Activated T-cell treated with anti-CD3 and anti-CD28 coated beads, Interleukin-2, amount 50 U/mL, for 24 hours (primary cell): ENCODE results near the gene DLX3.

ENCODE experiments used
- DNase-seq: peaks from one replicate; pipeline ENCODE4 v3.0.0-alpha.2; 2020
- H3K27ac Mint-ChIP-seq: 2 replicates; pipeline ENCODE4 v1.8.0; 2020; ENCODE audit warnings: mild to moderate bottlenecking, mixed read lengths
- H3K27me3 Mint-ChIP-seq: 2 replicates; pipeline ENCODE4 v1.8.0; 2020; ENCODE audit warnings: mixed read lengths
- H3K36me3 Mint-ChIP-seq: 2 replicates; pipeline ENCODE4 v1.8.0; 2020; ENCODE audit warnings: low read depth, mixed read lengths
- H3K4me1 Mint-ChIP-seq: 2 replicates; pipeline ENCODE4 v1.8.0; 2020; ENCODE audit warnings: low read depth, mixed read lengths
- H3K4me3 Mint-ChIP-seq: 2 replicates; pipeline ENCODE4 v1.8.0; 2020; ENCODE audit warnings: mild to moderate bottlenecking, moderate library complexity, mixed read lengths
- H3K9me3 Mint-ChIP-seq: 2 replicates; pipeline ENCODE4 v1.8.0; 2020; ENCODE audit warnings: mixed read lengths

The DLX3 gene

GRCh38 chr17:49990921-49991320 is 4.1 kb downstream of the DLX3 start:
- Mint-ChIP-seq H3K27me3 (peaks cover 89% of the 10 kb centered on the region), H3K27ac (no peak overlapping the region), H3K4me3 (no peak overlapping the region), H3K9me3 (no peaks in the 10 kb centered on the region), H3K36me3 (no peaks in the 10 kb centered on the region), H3K4me1 (peaks cover 21% of the 10 kb centered on the region)
- DNase-seq, result no peak

DNA sequence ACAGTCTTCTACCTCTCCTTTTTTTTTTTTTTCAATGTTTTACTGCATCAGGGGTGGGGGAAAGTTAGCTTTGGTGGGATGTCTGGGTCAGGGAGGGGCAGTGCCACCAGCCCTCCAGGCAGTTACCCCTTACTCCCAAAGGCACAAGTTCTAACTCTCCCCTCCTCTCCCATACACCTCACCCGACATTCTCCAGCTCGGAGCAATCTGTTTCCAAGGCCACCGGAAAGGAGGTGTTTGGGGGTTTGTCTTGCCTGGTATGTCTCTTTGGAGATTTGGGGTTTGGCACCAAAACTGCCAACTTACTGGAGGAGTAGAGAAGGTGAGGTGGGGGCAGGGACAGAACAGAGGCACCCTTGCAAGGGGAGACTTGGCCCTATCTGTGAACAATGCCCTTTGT is 4.7 kb downstream of the DLX3 start:
- H3K27me3 Mint-ChIP-seq, result peaks cover 84% of the 10 kb centered on the region
- DNase-seq, result no peak
- H3K4me3 Mint-ChIP-seq, result no peak overlapping the region
- H3K27ac Mint-ChIP-seq, result no peak overlapping the region
- no peaks in the 10 kb centered on the region for H3K36me3 Mint-ChIP-seq
- peaks cover 18% of the 10 kb centered on the region for H3K4me1 Mint-ChIP-seq
- H3K9me3 Mint-ChIP-seq, result no peaks in the 10 kb centered on the region

GRCh38 chr17:49989518-49989880 is 5.5 kb downstream of the DLX3 start:
- H3K27me3 Mint-ChIP-seq, result peaks cover 77% of the 10 kb centered on the region
- no peaks in the 10 kb centered on the region for H3K36me3 Mint-ChIP-seq
- no peak overlapping the region for H3K4me3 Mint-ChIP-seq
- DNase-seq, result no peak
- no peak overlapping the region for H3K27ac Mint-ChIP-seq
- H3K9me3 Mint-ChIP-seq, result no peaks in the 10 kb centered on the region
- peaks cover 11% of the 10 kb centered on the region for H3K4me1 Mint-ChIP-seq

DNA sequence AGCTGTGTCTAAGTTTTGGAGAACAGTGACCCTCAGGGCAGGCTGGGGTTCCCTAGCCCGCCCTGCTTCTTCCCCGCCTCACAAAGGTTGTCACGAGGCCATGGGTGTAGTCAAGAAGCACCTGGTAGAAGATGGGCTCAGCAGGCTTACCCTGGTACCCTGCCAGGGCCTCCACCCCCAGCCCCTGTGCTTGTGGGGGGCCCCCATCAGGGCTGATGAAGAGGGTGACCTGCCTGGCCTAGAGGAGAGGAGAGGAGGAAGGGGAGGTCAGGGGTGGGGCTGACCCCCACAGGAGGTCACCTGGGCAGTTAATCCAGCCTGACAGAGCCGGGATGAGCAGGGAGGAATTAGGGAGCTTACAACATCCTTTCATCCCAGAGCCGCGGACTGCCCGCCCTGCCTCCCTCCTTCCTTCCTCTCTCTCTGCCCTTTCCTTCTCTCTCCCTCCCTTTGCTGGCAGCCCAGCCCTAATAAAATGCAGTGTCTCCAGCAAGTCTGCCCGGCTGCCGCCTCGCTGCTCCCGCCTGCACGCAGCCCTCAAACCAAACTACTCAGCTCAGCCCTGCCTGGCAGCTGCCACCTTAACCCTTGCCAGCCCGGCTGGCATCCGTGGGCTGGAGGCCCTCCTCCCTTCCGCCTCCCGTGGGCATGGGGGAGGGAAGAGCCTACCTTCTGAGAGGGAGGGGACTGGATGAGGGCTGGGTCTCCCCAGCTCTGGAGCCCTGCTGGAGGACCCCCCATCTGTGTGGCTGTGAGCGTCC is 7.2 kb downstream of the DLX3 start:
- no peaks in the 10 kb centered on the region for H3K36me3 Mint-ChIP-seq
- peaks cover 2% of the 10 kb centered on the region for H3K4me1 Mint-ChIP-seq
- H3K4me3 Mint-ChIP-seq, result no peak overlapping the region
- H3K27me3 Mint-ChIP-seq, result peaks cover 72% of the 10 kb centered on the region
- DNase-seq, result peak; percentile 23
- H3K27ac Mint-ChIP-seq, result no peak overlapping the region
- no peaks in the 10 kb centered on the region for H3K9me3 Mint-ChIP-seq

- Mint-ChIP-seq H3K36me3 (no peaks in the 10 kb centered on the region), H3K4me3 (no peak overlapping the region), H3K27me3 (peaks cover 68% of the 10 kb centered on the region), H3K9me3 (no peaks in the 10 kb centered on the region), H3K27ac (no peak overlapping the region), H3K4me1 (peaks cover 1% of the 10 kb centered on the region)
- DNase-seq, result peak; percentile 12
Measured at GRCh38 chr17:49987290-49987585, 7.8 kb downstream of the DLX3 start.

GRCh38 chr17:49986396-49987289 is 8.4 kb downstream of the DLX3 start:
- H3K4me1 Mint-ChIP-seq, result no peaks in the 10 kb centered on the region
- H3K4me3 Mint-ChIP-seq, result no peak overlapping the region
- DNase-seq, result no peak
- no peaks in the 10 kb centered on the region for H3K36me3 Mint-ChIP-seq
- H3K27ac Mint-ChIP-seq, result no peak overlapping the region
- H3K27me3 Mint-ChIP-seq, result peaks cover 68% of the 10 kb centered on the region
- no peaks in the 10 kb centered on the region for H3K9me3 Mint-ChIP-seq

- Mint-ChIP-seq H3K27ac (no peak overlapping the region), H3K4me1 (no peaks in the 10 kb centered on the region), H3K27me3 (peaks cover 68% of the 10 kb centered on the region), H3K36me3 (no peaks in the 10 kb centered on the region), H3K9me3 (no peaks in the 10 kb centered on the region), H3K4me3 (no peak overlapping the region)
- no peak for DNase-seq
Measured at GRCh38 chr17:49985310-49985990, 9.6 kb downstream of the DLX3 start.

DNA sequence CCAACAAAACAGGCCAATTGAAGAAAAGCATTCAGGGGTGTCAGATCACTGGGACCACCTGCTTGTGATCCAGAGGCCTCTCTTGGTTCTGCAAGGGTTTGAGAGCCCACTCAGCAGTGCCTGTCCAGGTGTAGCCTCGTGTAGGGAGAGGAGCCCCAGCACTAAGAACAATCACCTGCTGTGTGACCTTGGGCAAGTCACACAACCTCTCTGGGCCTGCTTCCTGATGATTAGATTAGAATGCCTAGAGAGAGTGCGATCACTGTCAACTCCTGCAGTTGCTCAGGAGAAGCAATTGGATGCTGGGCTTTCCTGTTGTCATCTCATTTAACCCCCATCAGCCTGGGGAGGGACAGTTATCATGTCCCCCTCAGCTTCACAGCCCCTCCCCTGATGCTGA is 10.2 kb downstream of the DLX3 start:
- no peak overlapping the region for H3K4me3 Mint-ChIP-seq
- no peaks in the 10 kb centered on the region for H3K9me3 Mint-ChIP-seq
- no peaks in the 10 kb centered on the region for H3K4me1 Mint-ChIP-seq
- peaks cover 67% of the 10 kb centered on the region for H3K27me3 Mint-ChIP-seq
- no peaks in the 10 kb centered on the region for H3K36me3 Mint-ChIP-seq
- no peak overlapping the region for H3K27ac Mint-ChIP-seq
- DNase-seq, result no peak

DNA sequence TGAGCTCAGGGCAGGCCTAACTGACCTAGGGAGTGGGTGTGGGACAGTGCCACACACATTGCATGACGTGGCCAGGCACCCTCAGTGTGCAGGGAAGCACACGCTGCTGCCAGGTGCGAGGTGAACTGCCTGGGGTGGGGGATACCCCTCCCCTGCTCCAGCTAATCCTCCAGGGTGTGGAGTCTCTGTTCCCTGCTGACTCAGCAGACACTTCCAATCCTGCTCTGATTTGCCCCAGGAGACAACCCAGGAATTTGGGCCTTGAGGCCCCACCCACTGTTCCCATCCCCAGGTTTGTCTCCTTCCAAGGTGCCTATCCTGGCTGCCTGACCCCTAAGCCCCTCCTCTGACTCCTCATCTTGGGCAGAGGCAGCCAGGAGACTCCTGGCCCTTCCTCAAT is 10.7 kb downstream of the DLX3 start:
- Mint-ChIP-seq H3K4me3 (no peak overlapping the region), H3K36me3 (no peaks in the 10 kb centered on the region), H3K9me3 (no peaks in the 10 kb centered on the region), H3K27me3 (peaks cover 67% of the 10 kb centered on the region), H3K27ac (no peak overlapping the region), H3K4me1 (no peaks in the 10 kb centered on the region)
- DNase-seq, result no peak

DNA sequence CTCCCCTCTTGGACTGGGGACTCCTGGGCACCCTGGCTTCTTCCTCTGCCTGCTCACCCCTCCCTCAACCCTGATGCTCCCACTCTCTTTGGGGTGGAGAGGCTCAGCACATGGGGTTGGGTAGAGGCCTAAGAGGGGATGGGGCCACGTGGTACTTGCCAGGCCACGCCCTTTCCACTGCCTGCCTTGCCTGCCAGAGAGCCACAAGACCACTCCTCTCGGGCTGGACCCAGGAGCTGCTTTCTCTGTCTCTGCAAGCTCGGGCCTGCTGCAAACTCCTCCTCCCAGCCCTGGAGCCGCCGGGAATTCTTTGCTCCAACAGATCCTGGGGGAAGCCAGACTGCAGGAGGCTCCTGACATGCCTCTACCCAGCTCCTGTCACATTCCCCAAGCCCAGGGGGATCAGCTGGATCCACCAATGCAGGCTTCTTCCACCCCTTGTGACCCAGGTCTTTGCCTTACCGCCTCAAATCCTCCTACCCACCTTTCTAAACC is 14.3 kb downstream of the DLX3 start:
- no peaks in the 10 kb centered on the region for H3K4me1 Mint-ChIP-seq
- no peak for DNase-seq
- no peak overlapping the region for H3K27ac Mint-ChIP-seq
- H3K27me3 Mint-ChIP-seq, result peaks cover 59% of the 10 kb centered on the region
- H3K4me3 Mint-ChIP-seq, result no peak overlapping the region
- H3K9me3 Mint-ChIP-seq, result no peaks in the 10 kb centered on the region
- no peaks in the 10 kb centered on the region for H3K36me3 Mint-ChIP-seq

GRCh38 chr17:49979748-49980479 is 15.1 kb downstream of the DLX3 start:
- no peak overlapping the region for H3K4me3 Mint-ChIP-seq
- H3K27me3 Mint-ChIP-seq, result peaks cover 67% of the 10 kb centered on the region
- no peaks in the 10 kb centered on the region for H3K36me3 Mint-ChIP-seq
- no peak overlapping the region for H3K27ac Mint-ChIP-seq
- no peaks in the 10 kb centered on the region for H3K4me1 Mint-ChIP-seq
- DNase-seq, result no peak
- H3K9me3 Mint-ChIP-seq, result no peaks in the 10 kb centered on the region

DNA sequence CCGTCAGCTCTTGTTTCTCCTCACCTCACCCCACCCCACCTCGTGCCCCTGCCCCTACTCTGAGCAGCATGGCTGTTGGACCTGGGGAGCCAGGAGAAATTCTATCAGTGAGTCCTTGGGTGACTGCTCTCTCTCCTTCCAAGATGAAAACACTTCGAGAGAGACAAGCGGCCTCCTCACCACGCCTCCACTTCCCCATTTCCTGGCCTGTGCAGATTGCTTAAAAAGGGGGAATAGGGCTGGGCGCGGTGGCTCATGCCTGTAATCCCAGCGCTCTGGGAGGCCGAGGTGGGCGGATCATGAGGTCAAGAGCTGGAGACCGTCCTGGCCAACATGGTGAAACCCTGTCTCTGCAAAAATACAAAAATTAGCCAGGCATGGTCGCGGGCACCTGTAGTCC is 16.5 kb downstream of the DLX3 start:
- H3K4me3 Mint-ChIP-seq, result no peak overlapping the region
- H3K27me3 Mint-ChIP-seq, result peaks cover 78% of the 10 kb centered on the region
- no peak for DNase-seq
- H3K36me3 Mint-ChIP-seq, result no peaks in the 10 kb centered on the region
- H3K9me3 Mint-ChIP-seq, result no peaks in the 10 kb centered on the region
- no peaks in the 10 kb centered on the region for H3K4me1 Mint-ChIP-seq
- H3K27ac Mint-ChIP-seq, result no peak overlapping the region

- Mint-ChIP-seq H3K36me3 (no peaks in the 10 kb centered on the region), H3K9me3 (no peaks in the 10 kb centered on the region), H3K27me3 (peaks cover 82% of the 10 kb centered on the region), H3K27ac (no peak overlapping the region), H3K4me1 (peaks cover under 1% of the 10 kb centered on the region), H3K4me3 (no peak overlapping the region)
- DNase-seq, result no peak
Measured at GRCh38 chr17:49977463-49978389, 17.3 kb downstream of the DLX3 start.
